NCI-H345 treated with DMSO at 0.1 percent for 48 hours (cell line): ENCODE data around the gene SLC34A2.

Source experiments
- DNase-seq: peaks from one replicate; lab custom pipeline; 2025; ENCODE audit not compliant: unreplicated experiment; lab: John Stamatoyannopoulos, UW

The SLC34A2 gene

DNA sequence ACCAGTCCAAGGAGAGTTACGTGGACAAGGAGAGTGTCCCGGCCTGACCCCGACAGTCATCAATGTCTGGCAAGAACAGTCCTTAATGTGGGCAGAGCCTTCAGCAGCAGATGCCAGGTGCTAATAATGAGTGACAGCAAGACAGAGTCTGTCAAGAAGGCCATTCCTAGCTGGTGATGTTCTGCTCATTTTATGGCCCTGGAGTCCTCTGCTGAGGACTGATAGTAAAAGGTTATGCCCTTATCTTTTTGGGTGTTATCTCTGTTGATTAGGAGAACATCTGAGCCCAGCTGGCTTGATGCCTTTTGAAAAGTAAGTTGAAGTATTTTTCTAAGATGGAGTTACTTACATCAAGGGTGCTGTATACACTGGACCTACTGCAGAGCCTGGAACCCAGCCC lies 67.3 kb downstream of the SLC34A2 start:
- DNase-seq, result no peak

DNA sequence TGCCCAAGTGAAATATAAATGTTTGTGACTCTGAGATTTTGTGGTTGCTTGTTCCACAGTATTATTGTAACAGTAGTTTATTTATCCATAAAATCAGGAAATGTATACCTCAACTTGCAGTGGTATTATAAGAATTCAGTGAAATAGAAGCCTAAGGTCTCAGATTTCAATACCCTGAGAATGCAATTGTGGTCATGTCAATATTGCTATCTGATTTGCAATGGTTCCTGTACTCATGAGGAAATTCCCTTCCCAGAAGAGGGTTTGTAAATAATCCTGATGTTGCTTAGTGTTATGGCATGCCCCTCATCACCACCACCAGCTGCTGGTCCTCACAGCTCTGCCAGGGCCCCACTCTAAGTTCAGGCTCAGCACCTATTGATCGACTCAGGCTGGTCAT lies 67.8 kb downstream of the SLC34A2 start:
- no peak for DNase-seq

DNA sequence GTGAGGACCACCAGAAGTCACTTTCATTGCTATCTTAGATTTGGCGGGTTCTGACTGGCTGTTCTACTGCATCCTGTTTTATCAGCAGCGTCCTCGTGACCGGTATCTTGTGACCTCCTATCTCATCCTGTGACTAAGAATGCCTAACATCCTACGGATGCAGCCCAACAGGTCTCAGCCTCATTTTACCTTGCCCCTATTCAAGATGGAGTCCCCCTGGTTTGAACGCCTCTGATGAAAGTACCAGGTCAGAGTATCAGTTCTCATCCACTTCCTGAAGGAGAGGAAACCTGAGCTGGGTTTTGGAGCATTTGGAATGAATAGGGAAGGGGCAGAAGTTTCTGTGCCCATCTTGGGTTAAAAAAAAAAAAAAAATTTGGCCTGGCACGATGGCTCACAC lies 70.2 kb downstream of the SLC34A2 start:
- DNase-seq, result no peak

DNA sequence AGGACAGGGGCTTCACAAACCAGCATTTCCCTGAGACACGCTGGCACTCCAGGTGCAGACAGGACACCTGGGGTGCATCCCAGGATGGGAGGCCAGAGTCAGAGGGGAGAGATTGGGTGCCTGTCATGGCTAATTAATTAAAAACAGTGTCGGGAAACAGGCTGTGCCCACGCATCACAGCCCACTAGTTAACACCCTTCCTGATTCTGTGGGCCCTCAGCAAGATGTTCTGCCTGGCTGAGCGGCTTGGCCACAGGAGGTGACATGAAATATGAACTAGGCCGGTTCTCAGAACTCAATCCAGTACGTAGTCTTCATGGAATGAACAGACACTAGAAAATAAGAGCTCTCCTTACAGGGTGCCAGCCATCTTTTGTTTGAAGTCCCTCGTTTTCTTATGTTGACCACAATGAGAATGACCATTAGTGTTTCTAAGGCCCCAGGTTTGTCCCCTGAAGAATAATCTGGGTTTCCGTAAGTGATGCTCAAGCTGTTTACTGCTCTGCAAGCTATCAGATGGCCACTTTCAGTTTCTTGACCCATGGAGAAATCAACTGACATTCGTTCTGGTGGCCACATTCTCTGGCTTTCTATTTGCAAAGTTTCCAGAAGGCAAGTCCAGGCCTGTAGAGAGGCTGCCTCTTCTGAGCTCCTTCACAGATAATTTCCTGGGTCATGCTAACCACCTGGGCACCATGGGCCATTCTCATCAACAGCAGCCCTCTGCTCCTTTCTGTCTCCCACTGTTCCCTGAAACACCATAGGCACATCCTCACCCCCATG lies 72.3 kb downstream of the SLC34A2 start:
- DNase-seq, result peak; percentile 39
